HepG2 (cell line): ENCODE measurements around the gene HSPA1A. TPM values are rescaled to one million over a fixed set of nuclear protein-coding genes. Genes with fewer than 3 reads are reported as not detected.
A peak's percentile ranks its signal among the peaks of the same experiment; 100 is the strongest.

Experiments
- FLYWCH1 ChIP-seq: sonication (generic); formaldehyde crosslinking; IDR thresholded peaks from 2 replicates; pipeline ENCODE4 v1.8.1; 2023; ENCODE audit warnings: mild to moderate bottlenecking, missing genetic modification reagents
- KLF16 ChIP-seq, 2 experiments: sonication (generic) in 1 of 2; formaldehyde crosslinking in 1 of 2; IDR thresholded peaks; 2 replicates each; pipeline versions ENCODE4 v1.6.1 to v1.8.0; 2016 to 2023; ENCODE audit warnings: missing genetic modification reagents in 2 of 2, missing compliant biosample characterization in 1 of 2
- KLF6 ChIP-seq: IDR thresholded peaks from 2 replicates; pipeline ENCODE4 v1.8.0; 2016; ENCODE audit warnings: missing biosample characterization, missing genetic modification reagents
- SOX13 ChIP-seq, 3 experiments: fragments of 450-650 bp in 1 of 3; sonication (generic) in 1 of 3; formaldehyde crosslinking in 1 of 3; IDR thresholded peaks in 2 of 3; conservative IDR thresholded peaks in 1 of 3; 2 replicates each; pipeline versions ENCODE4 v1.5.0 to v1.6.1; 2016 to 2020; ENCODE audit warnings: antibody characterized with exemption in 1 of 3, mild to moderate bottlenecking in 1 of 3, missing compliant biosample characterization in 1 of 3, missing genetic modification reagents in 1 of 3, moderate library complexity in 1 of 3
- ZBTB7A ChIP-seq: sonication (generic); formaldehyde crosslinking; IDR thresholded peaks from 2 replicates; pipeline ENCODE4 v1.8.0; 2022; ENCODE audit warnings: mild to moderate bottlenecking, missing genetic modification reagents
- ZNF101 ChIP-seq: sonication (generic); formaldehyde crosslinking; IDR thresholded peaks from 2 replicates; pipeline ENCODE4 v1.4.0; 2020; ENCODE audit warnings: mild to moderate bottlenecking, low read depth, missing genetic modification reagents, borderline replicate concordance
- ZNF121 ChIP-seq: sonication (generic); formaldehyde crosslinking; IDR thresholded peaks from 2 replicates; pipeline ENCODE4 v1.5.0; 2020; ENCODE audit warnings: mild to moderate bottlenecking, missing genetic modification reagents
- ZNF343 ChIP-seq: sonication (generic); formaldehyde crosslinking; IDR thresholded peaks from 2 replicates; pipeline ENCODE4 v1.4.0; 2020; ENCODE audit warnings: mild to moderate bottlenecking, missing genetic modification reagents
- ZNF432 ChIP-seq: sonication (generic); formaldehyde crosslinking; IDR thresholded peaks from 2 replicates; pipeline ENCODE4 v1.5.0; 2020; ENCODE audit warnings: missing genetic modification reagents, mild to moderate bottlenecking, borderline replicate concordance
- ZNF547 ChIP-seq: sonication (generic); formaldehyde crosslinking; IDR thresholded peaks from 2 replicates; pipeline ENCODE4 v1.5.1; 2020; ENCODE audit warnings: mild to moderate bottlenecking, missing genetic modification reagents
- ZNF619 ChIP-seq: sonication (generic); formaldehyde crosslinking; IDR thresholded peaks from 2 replicates; pipeline ENCODE4 v1.4.0; 2020; ENCODE audit warnings: mild to moderate bottlenecking, missing genetic modification reagents
- ZNF687 ChIP-seq: sonication (generic); formaldehyde crosslinking; IDR thresholded peaks from 2 replicates; pipeline ENCODE4 v1.5.1; 2020; ENCODE audit warnings: mild to moderate bottlenecking, missing genetic modification reagents, moderate library complexity
- ZNF713 ChIP-seq: sonication (generic); formaldehyde crosslinking; IDR thresholded peaks from 2 replicates; pipeline ENCODE4 v1.4.0; 2020; ENCODE audit warnings: mild to moderate bottlenecking, missing genetic modification reagents
- ZNF790 ChIP-seq: sonication (generic); formaldehyde crosslinking; IDR thresholded peaks from 2 replicates; pipeline ENCODE4 v1.8.0; 2022; ENCODE audit warnings: missing genetic modification reagents, mild to moderate bottlenecking, borderline replicate concordance
- polyA plus RNA-seq, 8 experiments: library from polyadenylated mRNA; depleted of rRNA in 3 of 8; stranded (reverse) in 7 of 8; unstranded in 1 of 8; fragments of >200 nt; fragmentation: Illumina TruSeq in 4 of 8; extraction: Trizol in 4 of 8; gene quantifications; 2 replicates each; pipeline versions ENCODE4 v1.2.1 to v1.2.3, GENCODE V29; 2011 to 2016; ENCODE audit warnings: low read depth in 4 of 8, missing spikeins in 1 of 8, mixed read lengths in 1 of 8; ENCODE audit not compliant: insufficient read depth in 1 of 8
- total RNA-seq, 5 experiments: library from RNA; depleted of rRNA; stranded (reverse); fragments of >200 nt; fragmentation: Illumina TruSeq; extraction: Trizol; gene quantifications; 2 replicates each; pipeline ENCODE4 v1.2.3, GENCODE V29; 2016; ENCODE audit warnings: low read depth in 1 of 5
- TF ChIP-seq, protein P1 (sequence below): sonication (generic); formaldehyde crosslinking; IDR thresholded peaks from 2 replicates; pipeline ENCODE4 v1.4.0; 2020; ENCODE audit warnings: missing genetic modification reagents
- TF ChIP-seq, protein P2 (sequence below): IDR thresholded peaks from 2 replicates; pipeline ENCODE4 v1.6.1; 2016; ENCODE audit warnings: missing compliant biosample characterization, missing genetic modification reagents, borderline replicate concordance
- TF ChIP-seq, protein P3 (sequence below): sonication (generic); formaldehyde crosslinking; IDR thresholded peaks from 2 replicates; pipeline ENCODE4 v1.8.0; 2022; ENCODE audit warnings: missing genetic modification reagents, low read depth, mild to moderate bottlenecking, borderline replicate concordance
- TF ChIP-seq, protein P4 (sequence below): sonication (generic); formaldehyde crosslinking; conservative IDR thresholded peaks from 2 replicates; pipeline ENCODE4 v1.4.0; 2020; ENCODE audit warnings: missing genetic modification reagents

The HSPA1A gene
- total and polyA plus RNA-seq, 2 of the 13 experiments (the other 11 are each of a cell fraction or from before 2014, with no cell fraction given), result 44.5 to 85.0 TPM

DNA sequence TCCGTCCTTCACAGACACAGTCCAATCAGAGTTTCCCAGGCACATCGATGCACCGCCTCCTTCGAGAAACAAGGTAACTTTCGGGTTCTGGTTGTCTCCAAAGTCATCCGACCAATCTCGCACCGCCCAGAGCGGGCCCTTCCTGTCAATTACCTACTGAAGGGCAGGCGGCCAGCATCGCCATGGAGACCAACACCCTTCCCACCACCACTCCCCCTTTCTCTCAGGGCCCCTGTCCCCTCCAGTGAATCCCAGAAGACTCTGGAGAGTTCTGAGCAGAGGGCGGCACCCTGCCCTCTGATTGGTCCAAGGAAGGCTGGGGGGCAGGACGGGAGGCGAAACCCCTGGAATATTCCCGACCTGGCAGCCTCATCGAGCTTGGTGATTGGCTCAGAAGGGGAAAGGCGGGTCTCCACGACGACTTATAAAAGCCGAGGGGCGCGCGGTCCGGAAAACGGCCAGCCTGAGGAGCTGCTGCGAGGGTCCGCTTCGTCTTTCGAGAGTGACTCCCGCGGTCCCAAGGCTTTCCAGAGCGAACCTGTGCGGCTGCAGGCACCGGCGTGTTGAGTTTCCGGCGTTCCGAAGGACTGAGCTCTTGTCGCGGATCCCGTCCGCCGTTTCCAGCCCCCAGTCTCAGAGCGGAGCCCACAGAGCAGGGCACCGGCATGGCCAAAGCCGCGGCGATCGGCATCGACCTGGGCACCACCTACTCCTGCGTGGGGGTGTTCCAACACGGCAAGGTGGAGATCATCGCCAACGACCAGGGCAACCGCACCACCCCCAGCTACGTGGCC, 12.1 kb downstream of the HSPA1A start, which contains the start of gene HSPA1B (continued):
- TF ChIP-seq ZBTB7A (CRISPR knock-in tag) (peak; percentile 77; the same call in 1 of the 2 replicates), ZNF790 (CRISPR knock-in tag) (peak; percentile 71; the same call in 1 of the 2 replicates), ZNF121 (CRISPR knock-in tag) (peak; percentile 76; the same call in 1 of the 2 replicates), FLYWCH1 (CRISPR knock-in tag) (0 out of 2 replicates have a peak, but pooled peaks have one; percentile 53), ZNF101 (CRISPR knock-in tag) (no peak), ZNF713 (CRISPR knock-in tag) (peak; percentile 63; the same call in 1 of the 2 replicates), ZNF619 (CRISPR knock-in tag) (peak; percentile 54; the same call in 1 of the 2 replicates), ZNF343 (CRISPR knock-in tag) (peak; percentile 78), ZNF687 (CRISPR knock-in tag) (peak; percentile 88), SOX13 (IDR thresholded peaks at IDR 0.05) (0 out of 2 replicates have a peak, but pooled peaks have one; percentile 65), SOX13 (CRISPR knock-in tag; conservative IDR thresholded peaks at IDR 0.05 in 1 of 2, IDR thresholded peaks at IDR 0.05 in 1 of 2) (peak in 1 of 2 experiments; percentile 9; a peak in 1 of 4 replicates), KLF16 (CRISPR knock-in tag; IDR thresholded peaks at IDR 0.05) (peak in 1 of 2 experiments; percentile 96; a peak in 2 of 4 replicates), KLF6 (CRISPR knock-in tag) (peak; percentile 85), ZNF547 (peak; percentile 80; the same call in 1 of the 2 replicates), ZNF432 (CRISPR knock-in tag) (no peak)
- TF ChIP-seq, protein P1, sequence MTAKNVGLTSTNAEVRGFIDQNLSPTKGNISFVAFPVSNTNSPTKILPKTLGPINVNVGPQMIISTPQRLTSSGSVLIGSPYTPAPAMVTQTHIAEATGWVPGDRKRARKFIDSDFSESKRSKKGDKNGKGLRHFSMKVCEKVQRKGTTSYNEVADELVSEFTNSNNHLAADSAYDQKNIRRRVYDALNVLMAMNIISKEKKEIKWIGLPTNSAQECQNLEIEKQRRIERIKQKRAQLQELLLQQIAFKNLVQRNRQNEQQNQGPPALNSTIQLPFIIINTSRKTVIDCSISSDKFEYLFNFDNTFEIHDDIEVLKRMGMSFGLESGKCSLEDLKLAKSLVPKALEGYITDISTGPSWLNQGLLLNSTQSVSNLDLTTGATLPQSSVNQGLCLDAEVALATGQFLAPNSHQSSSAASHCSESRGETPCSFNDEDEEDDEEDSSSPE (CRISPR knock-in tag), result peak; percentile 75
- TF ChIP-seq, protein P2, sequence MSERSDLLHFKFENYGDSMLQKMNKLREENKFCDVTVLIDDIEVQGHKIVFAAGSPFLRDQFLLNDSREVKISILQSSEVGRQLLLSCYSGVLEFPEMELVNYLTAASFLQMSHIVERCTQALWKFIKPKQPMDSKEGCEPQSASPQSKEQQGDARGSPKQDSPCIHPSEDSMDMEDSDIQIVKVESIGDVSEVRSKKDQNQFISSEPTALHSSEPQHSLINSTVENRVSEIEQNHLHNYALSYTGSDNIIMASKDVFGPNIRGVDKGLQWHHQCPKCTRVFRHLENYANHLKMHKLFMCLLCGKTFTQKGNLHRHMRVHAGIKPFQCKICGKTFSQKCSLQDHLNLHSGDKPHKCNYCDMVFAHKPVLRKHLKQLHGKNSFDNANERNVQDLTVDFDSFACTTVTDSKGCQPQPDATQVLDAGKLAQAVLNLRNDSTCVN (CRISPR knock-in tag), result peak; percentile 84; the same call in 1 of the 2 replicates
- TF ChIP-seq, protein P3, sequence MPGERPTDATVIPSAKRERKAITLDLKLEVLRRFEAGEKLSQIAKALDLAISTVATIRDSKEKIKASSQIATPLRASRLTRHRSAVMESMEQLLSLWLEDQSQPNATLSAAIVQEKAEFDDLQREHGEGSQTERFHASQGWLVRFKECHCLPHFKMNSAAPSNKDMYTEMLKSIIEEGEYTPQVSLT (CRISPR knock-in tag), result no peak
- TF ChIP-seq, protein P4, sequence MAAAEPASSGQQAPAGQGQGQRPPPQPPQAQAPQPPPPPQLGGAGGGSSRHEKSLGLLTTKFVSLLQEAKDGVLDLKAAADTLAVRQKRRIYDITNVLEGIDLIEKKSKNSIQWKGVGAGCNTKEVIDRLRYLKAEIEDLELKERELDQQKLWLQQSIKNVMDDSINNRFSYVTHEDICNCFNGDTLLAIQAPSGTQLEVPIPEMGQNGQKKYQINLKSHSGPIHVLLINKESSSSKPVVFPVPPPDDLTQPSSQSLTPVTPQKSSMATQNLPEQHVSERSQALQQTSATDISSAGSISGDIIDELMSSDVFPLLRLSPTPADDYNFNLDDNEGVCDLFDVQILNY (CRISPR knock-in tag), result peak; percentile 64; the same call in 1 of the 2 replicates
